ENCODE results near the gene LRRC7.

DNA sequence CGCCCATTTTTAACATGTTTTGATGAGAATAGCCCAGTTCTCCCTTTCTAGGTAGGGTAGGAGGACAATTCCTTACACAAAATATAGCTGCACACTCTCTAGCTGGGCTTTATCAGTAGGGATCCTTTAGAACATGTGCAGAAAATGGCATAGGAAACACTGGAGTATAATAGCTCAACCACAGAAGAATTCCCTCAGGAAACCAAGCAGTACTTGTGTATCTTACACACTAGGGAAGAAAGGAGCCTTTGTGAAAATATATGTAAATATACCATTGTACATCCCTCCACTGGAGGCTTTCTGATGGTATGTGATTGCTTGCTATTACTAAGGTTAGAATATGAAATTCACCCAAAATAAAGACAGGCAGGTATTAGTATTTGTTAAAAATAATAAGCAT is 484.2 kb downstream of the LRRC7 start:
- no peak for TF ChIP-seq KDM1A (CRISPR knock-in tag; IDR thresholded peaks at IDR 0.05)
- no peak for TF ChIP-seq ZNF549 (CRISPR knock-in tag; IDR thresholded peaks at IDR 0.05)
- TF ChIP-seq MLLT10 (CRISPR knock-in tag; IDR thresholded peaks at IDR 0.05), result no peak
- TF ChIP-seq, protein P1, sequence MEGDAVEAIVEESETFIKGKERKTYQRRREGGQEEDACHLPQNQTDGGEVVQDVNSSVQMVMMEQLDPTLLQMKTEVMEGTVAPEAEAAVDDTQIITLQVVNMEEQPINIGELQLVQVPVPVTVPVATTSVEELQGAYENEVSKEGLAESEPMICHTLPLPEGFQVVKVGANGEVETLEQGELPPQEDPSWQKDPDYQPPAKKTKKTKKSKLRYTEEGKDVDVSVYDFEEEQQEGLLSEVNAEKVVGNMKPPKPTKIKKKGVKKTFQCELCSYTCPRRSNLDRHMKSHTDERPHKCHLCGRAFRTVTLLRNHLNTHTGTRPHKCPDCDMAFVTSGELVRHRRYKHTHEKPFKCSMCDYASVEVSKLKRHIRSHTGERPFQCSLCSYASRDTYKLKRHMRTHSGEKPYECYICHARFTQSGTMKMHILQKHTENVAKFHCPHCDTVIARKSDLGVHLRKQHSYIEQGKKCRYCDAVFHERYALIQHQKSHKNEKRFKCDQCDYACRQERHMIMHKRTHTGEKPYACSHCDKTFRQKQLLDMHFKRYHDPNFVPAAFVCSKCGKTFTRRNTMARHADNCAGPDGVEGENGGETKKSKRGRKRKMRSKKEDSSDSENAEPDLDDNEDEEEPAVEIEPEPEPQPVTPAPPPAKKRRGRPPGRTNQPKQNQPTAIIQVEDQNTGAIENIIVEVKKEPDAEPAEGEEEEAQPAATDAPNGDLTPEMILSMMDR (CRISPR knock-in tag; IDR thresholded peaks at IDR 0.05), result no peak
- no peak for TF ChIP-seq HDAC2 (CRISPR knock-in tag; IDR thresholded peaks at IDR 0.05)
- no peak for TF ChIP-seq PHF8 (CRISPR knock-in tag; IDR thresholded peaks at IDR 0.05)
- TF ChIP-seq ZNF614 (CRISPR knock-in tag; IDR thresholded peaks at IDR 0.05; ENCODE audit: borderline replicate concordance), result no peak
- TF ChIP-seq, protein P2, sequence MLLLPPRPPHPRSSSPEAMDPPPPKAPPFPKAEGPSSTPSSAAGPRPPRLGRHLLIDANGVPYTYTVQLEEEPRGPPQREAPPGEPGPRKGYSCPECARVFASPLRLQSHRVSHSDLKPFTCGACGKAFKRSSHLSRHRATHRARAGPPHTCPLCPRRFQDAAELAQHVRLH (CRISPR knock-in tag; IDR thresholded peaks at IDR 0.05; ENCODE audit: borderline replicate concordance, low read depth), result no peak
- TF ChIP-seq SMAD3 (CRISPR knock-in tag; IDR thresholded peaks at IDR 0.05), result no peak
- no peak for TF ChIP-seq ATRX (CRISPR knock-in tag; IDR thresholded peaks at IDR 0.05; ENCODE audit: borderline replicate concordance)
- TF ChIP-seq REL (CRISPR knock-in tag; conservative IDR thresholded peaks at IDR 0.05), result no peak
- TF ChIP-seq, protein P3, sequence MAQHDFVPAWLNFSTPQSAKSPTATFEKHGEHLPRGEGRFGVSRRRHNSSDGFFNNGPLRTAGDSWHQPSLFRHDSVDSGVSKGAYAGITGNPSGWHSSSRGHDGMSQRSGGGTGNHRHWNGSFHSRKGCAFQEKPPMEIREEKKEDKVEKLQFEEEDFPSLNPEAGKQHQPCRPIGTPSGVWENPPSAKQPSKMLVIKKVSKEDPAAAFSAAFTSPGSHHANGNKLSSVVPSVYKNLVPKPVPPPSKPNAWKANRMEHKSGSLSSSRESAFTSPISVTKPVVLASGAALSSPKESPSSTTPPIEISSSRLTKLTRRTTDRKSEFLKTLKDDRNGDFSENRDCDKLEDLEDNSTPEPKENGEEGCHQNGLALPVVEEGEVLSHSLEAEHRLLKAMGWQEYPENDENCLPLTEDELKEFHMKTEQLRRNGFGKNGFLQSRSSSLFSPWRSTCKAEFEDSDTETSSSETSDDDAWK (CRISPR knock-in tag; IDR thresholded peaks at IDR 0.05), result no peak
- TF ChIP-seq ZFP36 (IDR thresholded peaks at IDR 0.05; ENCODE audit: borderline replicate concordance, low read depth, low read length, partially characterized antibody), result no peak

All from HepG2 (cell line).